ENCODE measurements around the gene CASP2. TPM values are rescaled to one million over a fixed set of nuclear protein-coding genes. Genes with fewer than 3 reads are reported as not detected.

The CASP2 gene
- total RNA-seq, 1 donor from 2014 or later, result 39.8 TPM

- no peak overlapping the region for H3K4me3 ChIP-seq
- H3K36me3 ChIP-seq, result no peaks in the 10 kb centered on the region
- no peak overlapping the region for H3K27ac ChIP-seq
- no peaks in the 10 kb centered on the region for H3K4me1 ChIP-seq
- H4K20me1 ChIP-seq (ENCODE audit: low read depth), result no peaks in the 10 kb centered on the region
- no peaks in the 10 kb centered on the region for H3K9me3 ChIP-seq (ENCODE audit: low read depth)
- no peak overlapping the region for H2AFZ ChIP-seq (replicated peaks)
- TF ChIP-seq EZH2phosphoT487 (IDR thresholded peaks at IDR 0.05) (no peak), CTCF (IDR thresholded peaks at IDR 0.05) (no peak), EZH2 (IDR thresholded peaks at IDR 0.05) (no peak)
- H3K9ac ChIP-seq, result no peak overlapping the region
- Mint-ChIP-seq H3K27me3 (ENCODE audit: insufficient read depth, low read depth) (no peaks in the 10 kb centered on the region), H3K4me3 (no peak overlapping the region), H3K36me3 (no peaks in the 10 kb centered on the region), H3K9me3 (peaks cover 2% of the 10 kb centered on the region), H3K4me1 (peaks cover 16% of the 10 kb centered on the region), H3K27ac (no peak overlapping the region)
- DNase-seq (ENCODE audit: low spot score), result no peak
- no peaks in the 10 kb centered on the region for H3F3A ChIP-seq (ENCODE audit: low read depth)
- H3K27me3 ChIP-seq, result peaks cover 42% of the 10 kb centered on the region
- H3K79me2 ChIP-seq (ENCODE audit: low read depth), result no peaks in the 10 kb centered on the region
- H3K4me2 ChIP-seq, result no peak overlapping the region
Observed at GRCh38 chr7:143244321-143244720, 43.8 kb upstream of the CASP2 start.

GRCh38 chr7:143245123-143245522, 43.0 kb upstream of the CASP2 start:
- H3K36me3 Mint-ChIP-seq, result no peaks in the 10 kb centered on the region
- H3K9ac ChIP-seq, result no peak overlapping the region
- H3K27ac Mint-ChIP-seq, result no peak overlapping the region
- H3K4me3 Mint-ChIP-seq, result no peak overlapping the region
- H3K4me2 ChIP-seq, result no peak overlapping the region
- H3K9me3 ChIP-seq (ENCODE audit: low read depth), result no peaks in the 10 kb centered on the region
- no peaks in the 10 kb centered on the region for H3K4me1 ChIP-seq
- DNase-seq (ENCODE audit: low spot score), result no peak
- H2AFZ ChIP-seq (replicated peaks), result no peak overlapping the region
- H3F3A ChIP-seq (ENCODE audit: low read depth), result no peaks in the 10 kb centered on the region
- H3K27me3 ChIP-seq, result peaks cover 42% of the 10 kb centered on the region
- no peak overlapping the region for H3K4me3 ChIP-seq
- H3K4me1 Mint-ChIP-seq, result peaks cover 16% of the 10 kb centered on the region
- H3K79me2 ChIP-seq (ENCODE audit: low read depth), result no peaks in the 10 kb centered on the region
- no peaks in the 10 kb centered on the region for H3K27me3 Mint-ChIP-seq (ENCODE audit: insufficient read depth, low read depth)
- H4K20me1 ChIP-seq (ENCODE audit: low read depth), result no peaks in the 10 kb centered on the region
- TF ChIP-seq EZH2phosphoT487 (IDR thresholded peaks at IDR 0.05) (no peak), EZH2 (IDR thresholded peaks at IDR 0.05) (no peak), CTCF (IDR thresholded peaks at IDR 0.05) (no peak)
- no peaks in the 10 kb centered on the region for H3K36me3 ChIP-seq
- H3K27ac ChIP-seq, result no peak overlapping the region
- H3K9me3 Mint-ChIP-seq, result peaks cover 2% of the 10 kb centered on the region

- no peak overlapping the region for H3K27ac Mint-ChIP-seq
- no peaks in the 10 kb centered on the region for H3K79me2 ChIP-seq (ENCODE audit: low read depth)
- DNase-seq (ENCODE audit: low spot score), result no peak
Observed at GRCh38 chr7:143247372-143247771, 40.8 kb upstream of the CASP2 start.

More at GRCh38 chr7:143247372-143247771, 40.8 kb upstream of the CASP2 start:
- Mint-ChIP-seq H3K4me3 (no peak overlapping the region), H3K27me3 (ENCODE audit: insufficient read depth, low read depth) (no peaks in the 10 kb centered on the region), H3K4me1 (peaks cover 11% of the 10 kb centered on the region), H3K36me3 (no peaks in the 10 kb centered on the region), H3K9me3 (peaks cover 2% of the 10 kb centered on the region)
- H3K9me3 ChIP-seq (ENCODE audit: low read depth), result no peaks in the 10 kb centered on the region
- no peak overlapping the region for H2AFZ ChIP-seq (replicated peaks)
- no peaks in the 10 kb centered on the region for H4K20me1 ChIP-seq (ENCODE audit: low read depth)
- no peaks in the 10 kb centered on the region for H3K36me3 ChIP-seq
- no peaks in the 10 kb centered on the region for H3K4me1 ChIP-seq
- no peak overlapping the region for H3K27ac ChIP-seq
- no peak overlapping the region for H3K4me2 ChIP-seq
- no peaks in the 10 kb centered on the region for H3F3A ChIP-seq (ENCODE audit: low read depth)
- peaks cover 25% of the 10 kb centered on the region for H3K27me3 ChIP-seq
- no peak overlapping the region for H3K4me3 ChIP-seq
- H3K9ac ChIP-seq, result no peak overlapping the region
- TF ChIP-seq EZH2 (IDR thresholded peaks at IDR 0.05), result no peak
- no peak for TF ChIP-seq CTCF (IDR thresholded peaks at IDR 0.05)
- TF ChIP-seq EZH2phosphoT487 (IDR thresholded peaks at IDR 0.05), result no peak

Data from neural progenitor cell (in vitro differentiated cells).